HepG2 (cell line): ENCODE measurements around the gene RFFL. TPM values are rescaled to one million over a fixed set of nuclear protein-coding genes. Genes with fewer than 3 reads are reported as not detected.

ENCODE experiments used
- BRCA1 ChIP-seq: sonication (generic); formaldehyde crosslinking; IDR thresholded peaks from 2 replicates; pipeline ENCODE4 v1.4.0; 2020; ENCODE audit warnings: missing genetic modification reagents
- DNMT3B ChIP-seq: conservative IDR thresholded peaks from 2 replicates; pipeline ENCODE4 v1.6.1; 2016; ENCODE audit warnings: missing biosample characterization, control low read depth
- NFATC3 ChIP-seq: sonication (generic); formaldehyde crosslinking; IDR thresholded peaks from 2 replicates; pipeline ENCODE4 v1.5.1; 2020; ENCODE audit warnings: mild to moderate bottlenecking, missing genetic modification reagents
- PTBP1 ChIP-seq: fragments of 200-400 bp; formaldehyde crosslinking; IDR thresholded peaks from 2 replicates; pipeline ENCODE4 v1.6.1; 2018; ENCODE audit warnings: low read length, low read depth; ENCODE audit not compliant: poor library complexity, severe bottlenecking
- RBM22 ChIP-seq: fragments of 200-400 bp; formaldehyde crosslinking; optimal IDR thresholded peaks from 2 replicates; pipeline ENCODE3; 2017; ENCODE audit warnings: mild to moderate bottlenecking, low read length, moderate library complexity
- RXRA ChIP-seq: sonication (generic); formaldehyde crosslinking; IDR thresholded peaks from 2 replicates; pipeline ENCODE4 v1.5.1; 2020; ENCODE audit warnings: missing genetic modification reagents
- SPEN ChIP-seq: sonication (generic); formaldehyde crosslinking; IDR thresholded peaks from 2 replicates; pipeline ENCODE4 v1.5.1; 2020; ENCODE audit warnings: low read depth, mild to moderate bottlenecking, missing genetic modification reagents
- YY1 ChIP-seq: IDR thresholded peaks from 2 replicates; pipeline ENCODE4 v1.6.1; 2011; ENCODE audit warnings: low read length, low read depth, moderate library complexity, mild to moderate bottlenecking; ENCODE audit not compliant: insufficient read depth, insufficient replicate concordance
- ZMYM3 ChIP-seq: sonication (generic); formaldehyde crosslinking; IDR thresholded peaks from 2 replicates; pipeline ENCODE4 v1.5.1; 2020; ENCODE audit warnings: mild to moderate bottlenecking, missing genetic modification reagents
- ZNF543 ChIP-seq: sonication (generic); formaldehyde crosslinking; IDR thresholded peaks from 2 replicates; pipeline ENCODE4 v1.4.0; 2020; ENCODE audit warnings: mild to moderate bottlenecking, missing genetic modification reagents
- ZNF589 ChIP-seq: sonication (generic); formaldehyde crosslinking; conservative IDR thresholded peaks from 2 replicates; pipeline ENCODE4 v1.8.0; 2022; ENCODE audit warnings: mild to moderate bottlenecking, moderate library complexity, missing genetic modification reagents
- ZNF775 ChIP-seq: sonication (generic); formaldehyde crosslinking; IDR thresholded peaks from 2 replicates; pipeline ENCODE4 v1.4.0; 2020; ENCODE audit warnings: missing genetic modification reagents, mild to moderate bottlenecking, moderate library complexity, borderline replicate concordance
- ZNF800 ChIP-seq: sonication (generic); formaldehyde crosslinking; IDR thresholded peaks from 2 replicates; pipeline ENCODE4 v1.4.0; 2020; ENCODE audit warnings: missing genetic modification reagents
- ZNF878 ChIP-seq: sonication (generic); formaldehyde crosslinking; IDR thresholded peaks from 2 replicates; pipeline ENCODE4 v1.8.1; 2023; ENCODE audit warnings: mild to moderate bottlenecking, missing genetic modification reagents, moderate library complexity
- polyA plus RNA-seq, 8 experiments: library from polyadenylated mRNA; depleted of rRNA in 3 of 8; stranded (reverse) in 7 of 8; unstranded in 1 of 8; fragments of >200 nt; fragmentation: Illumina TruSeq in 4 of 8; extraction: Trizol in 4 of 8; gene quantifications; 2 replicates each; pipeline versions ENCODE4 v1.2.1 to v1.2.3, GENCODE V29; 2011 to 2016; ENCODE audit warnings: low read depth in 4 of 8, missing spikeins in 1 of 8, mixed read lengths in 1 of 8; ENCODE audit not compliant: insufficient read depth in 1 of 8
- total RNA-seq, 5 experiments: library from RNA; depleted of rRNA; stranded (reverse); fragments of >200 nt; fragmentation: Illumina TruSeq; extraction: Trizol; gene quantifications; 2 replicates each; pipeline ENCODE4 v1.2.3, GENCODE V29; 2016; ENCODE audit warnings: low read depth in 1 of 5
- TF ChIP-seq, protein P1 (sequence below): sonication (generic); formaldehyde crosslinking; IDR thresholded peaks from 2 replicates; pipeline ENCODE4 v1.9.0; 2021; ENCODE audit warnings: mild to moderate bottlenecking, missing genetic modification reagents
- TF ChIP-seq, protein P2 (sequence below): sonication (generic); formaldehyde crosslinking; IDR thresholded peaks from 2 replicates; pipeline ENCODE4 v1.5.1; 2020; ENCODE audit warnings: mild to moderate bottlenecking, missing genetic modification reagents

Gene RFFL
- total and polyA plus RNA-seq, 2 of the 13 experiments (the other 11 are each of a cell fraction or from before 2014, with no cell fraction given) = 24.3 to 48.6 TPM

DNA sequence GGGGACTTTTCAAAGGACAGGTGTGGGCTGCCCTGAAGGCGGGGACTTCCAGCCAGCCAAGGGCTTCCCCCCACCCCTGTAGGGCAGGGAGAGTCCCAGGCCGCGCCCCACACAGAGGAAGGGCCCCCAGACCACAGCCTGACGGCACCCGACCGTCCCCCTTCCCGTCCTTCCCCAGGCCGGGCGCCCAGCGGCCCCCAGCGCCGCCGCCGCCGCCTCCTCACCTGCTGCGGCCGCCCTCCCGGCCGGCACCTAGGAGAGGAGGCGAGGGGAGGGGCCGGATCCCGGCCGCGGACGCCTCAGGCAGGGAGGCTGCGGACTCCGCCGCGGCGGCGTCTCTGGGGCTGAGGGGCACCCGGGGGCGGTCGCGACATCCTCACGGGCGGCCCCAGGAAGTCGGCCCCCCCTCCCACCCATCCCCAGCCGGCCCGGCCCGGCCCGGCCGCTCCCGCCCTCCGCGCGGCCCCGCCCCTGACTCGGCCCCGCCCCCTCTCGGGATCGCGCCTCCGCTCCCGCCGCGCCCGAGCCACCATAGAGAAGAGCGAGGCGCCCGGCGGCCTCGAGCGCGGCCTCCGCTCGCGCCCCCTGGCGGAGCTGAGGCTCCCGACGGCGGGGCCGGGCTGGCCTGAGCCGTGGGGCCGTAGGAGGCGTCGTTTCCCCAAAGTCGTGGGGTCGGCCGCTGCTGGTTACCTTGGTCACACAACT is 25.5 kb upstream of the RFFL start (continued):
- no peak for TF ChIP-seq PTBP1
- TF ChIP-seq, protein P1, sequence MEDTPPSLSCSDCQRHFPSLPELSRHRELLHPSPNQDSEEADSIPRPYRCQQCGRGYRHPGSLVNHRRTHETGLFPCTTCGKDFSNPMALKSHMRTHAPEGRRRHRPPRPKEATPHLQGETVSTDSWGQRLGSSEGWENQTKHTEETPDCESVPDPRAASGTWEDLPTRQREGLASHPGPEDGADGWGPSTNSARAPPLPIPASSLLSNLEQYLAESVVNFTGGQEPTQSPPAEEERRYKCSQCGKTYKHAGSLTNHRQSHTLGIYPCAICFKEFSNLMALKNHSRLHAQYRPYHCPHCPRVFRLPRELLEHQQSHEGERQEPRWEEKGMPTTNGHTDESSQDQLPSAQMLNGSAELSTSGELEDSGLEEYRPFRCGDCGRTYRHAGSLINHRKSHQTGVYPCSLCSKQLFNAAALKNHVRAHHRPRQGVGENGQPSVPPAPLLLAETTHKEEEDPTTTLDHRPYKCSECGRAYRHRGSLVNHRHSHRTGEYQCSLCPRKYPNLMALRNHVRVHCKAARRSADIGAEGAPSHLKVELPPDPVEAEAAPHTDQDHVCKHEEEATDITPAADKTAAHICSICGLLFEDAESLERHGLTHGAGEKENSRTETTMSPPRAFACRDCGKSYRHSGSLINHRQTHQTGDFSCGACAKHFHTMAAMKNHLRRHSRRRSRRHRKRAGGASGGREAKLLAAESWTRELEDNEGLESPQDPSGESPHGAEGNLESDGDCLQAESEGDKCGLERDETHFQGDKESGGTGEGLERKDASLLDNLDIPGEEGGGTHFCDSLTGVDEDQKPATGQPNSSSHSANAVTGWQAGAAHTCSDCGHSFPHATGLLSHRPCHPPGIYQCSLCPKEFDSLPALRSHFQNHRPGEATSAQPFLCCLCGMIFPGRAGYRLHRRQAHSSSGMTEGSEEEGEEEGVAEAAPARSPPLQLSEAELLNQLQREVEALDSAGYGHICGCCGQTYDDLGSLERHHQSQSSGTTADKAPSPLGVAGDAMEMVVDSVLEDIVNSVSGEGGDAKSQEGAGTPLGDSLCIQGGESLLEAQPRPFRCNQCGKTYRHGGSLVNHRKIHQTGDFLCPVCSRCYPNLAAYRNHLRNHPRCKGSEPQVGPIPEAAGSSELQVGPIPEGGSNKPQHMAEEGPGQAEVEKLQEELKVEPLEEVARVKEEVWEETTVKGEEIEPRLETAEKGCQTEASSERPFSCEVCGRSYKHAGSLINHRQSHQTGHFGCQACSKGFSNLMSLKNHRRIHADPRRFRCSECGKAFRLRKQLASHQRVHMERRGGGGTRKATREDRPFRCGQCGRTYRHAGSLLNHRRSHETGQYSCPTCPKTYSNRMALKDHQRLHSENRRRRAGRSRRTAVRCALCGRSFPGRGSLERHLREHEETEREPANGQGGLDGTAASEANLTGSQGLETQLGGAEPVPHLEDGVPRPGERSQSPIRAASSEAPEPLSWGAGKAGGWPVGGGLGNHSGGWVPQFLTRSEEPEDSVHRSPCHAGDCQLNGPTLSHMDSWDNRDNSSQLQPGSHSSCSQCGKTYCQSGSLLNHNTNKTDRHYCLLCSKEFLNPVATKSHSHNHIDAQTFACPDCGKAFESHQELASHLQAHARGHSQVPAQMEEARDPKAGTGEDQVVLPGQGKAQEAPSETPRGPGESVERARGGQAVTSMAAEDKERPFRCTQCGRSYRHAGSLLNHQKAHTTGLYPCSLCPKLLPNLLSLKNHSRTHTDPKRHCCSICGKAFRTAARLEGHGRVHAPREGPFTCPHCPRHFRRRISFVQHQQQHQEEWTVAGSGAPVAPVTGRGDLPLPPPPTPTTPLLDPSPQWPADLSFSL (CRISPR knock-in tag) = no peak
- peak; percentile 75 for TF ChIP-seq YY1
- no peak for TF ChIP-seq ZNF800 (CRISPR knock-in tag)
- TF ChIP-seq ZMYM3 (CRISPR knock-in tag) = no peak
- TF ChIP-seq ZNF543 (CRISPR knock-in tag) = 0 out of 2 replicates have a peak, but pooled peaks have one; percentile 6
- TF ChIP-seq NFATC3 (CRISPR knock-in tag) = no peak
- TF ChIP-seq, protein P2, sequence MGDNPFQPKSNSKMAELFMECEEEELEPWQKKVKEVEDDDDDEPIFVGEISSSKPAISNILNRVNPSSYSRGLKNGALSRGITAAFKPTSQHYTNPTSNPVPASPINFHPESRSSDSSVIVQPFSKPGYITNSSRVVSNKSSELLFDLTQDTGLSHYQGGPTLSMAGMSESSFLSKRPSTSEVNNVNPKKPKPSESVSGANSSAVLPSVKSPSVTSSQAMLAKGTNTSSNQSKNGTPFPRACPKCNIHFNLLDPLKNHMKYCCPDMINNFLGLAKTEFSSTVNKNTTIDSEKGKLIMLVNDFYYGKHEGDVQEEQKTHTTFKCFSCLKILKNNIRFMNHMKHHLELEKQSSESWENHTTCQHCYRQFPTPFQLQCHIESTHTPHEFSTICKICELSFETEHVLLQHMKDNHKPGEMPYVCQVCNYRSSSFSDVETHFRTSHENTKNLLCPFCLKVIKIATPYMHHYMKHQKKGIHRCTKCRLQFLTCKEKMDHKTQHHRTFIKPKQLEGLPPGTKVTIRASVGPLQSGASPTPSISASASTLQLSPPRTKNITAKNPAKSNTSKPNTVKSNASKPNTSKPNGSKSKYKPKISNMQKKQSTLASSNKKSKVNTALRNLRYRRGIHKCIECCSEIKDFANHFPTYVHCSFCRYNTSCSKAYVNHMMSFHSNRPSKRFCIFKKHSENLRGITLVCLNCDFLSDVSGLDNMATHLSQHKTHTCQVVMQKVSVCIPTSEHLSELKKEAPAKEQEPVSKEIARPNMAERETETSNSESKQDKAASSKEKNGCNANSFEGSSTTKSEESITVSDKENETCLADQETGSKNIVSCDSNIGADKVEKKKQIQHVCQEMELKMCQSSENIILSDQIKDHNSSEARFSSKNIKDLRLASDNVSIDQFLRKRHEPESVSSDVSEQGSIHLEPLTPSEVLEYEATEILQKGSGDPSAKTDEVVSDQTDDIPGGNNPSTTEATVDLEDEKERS (CRISPR knock-in tag) = no peak
- no peak for TF ChIP-seq RXRA (CRISPR knock-in tag)
- TF ChIP-seq ZNF589 = no peak
- TF ChIP-seq SPEN (CRISPR knock-in tag) = peak; percentile 5; the same call in 1 of the 2 replicates
- no peak for TF ChIP-seq DNMT3B
- TF ChIP-seq ZNF775 = no peak
- no peak for TF ChIP-seq ZNF878
- TF ChIP-seq BRCA1 (CRISPR knock-in tag) = no peak
- TF ChIP-seq RBM22 = no peak
